ENCODE data around the gene GLYATL1. TPM values are rescaled to one million over a fixed set of nuclear protein-coding genes. Genes with fewer than 3 reads are reported as not detected.
"Not testable (repeated sequence)": the region's sequence is repeated elsewhere in the genome, so short reads cannot be mapped to it uniquely, and the experiment has no call there.

The GLYATL1 gene
- total RNA-seq, 1 experiment from 2014 or later = not detected

- no peak for DNase-seq (ENCODE audit: extremely low read depth, low read depth)
Measured at GRCh38 chr11:58992489-58992888, 53.2 kb downstream of the GLYATL1 start.

GRCh38 chr11:58994171-58994570 lies 54.9 kb downstream of the GLYATL1 start:
- DNase-seq (ENCODE audit: extremely low read depth, low read depth) = no peak

- no peak for DNase-seq (ENCODE audit: extremely low read depth, low read depth)
Measured at GRCh38 chr11:58998480-58999290, 59.4 kb downstream of the GLYATL1 start.

GRCh38 chr11:58999291-58999680 lies 60.0 kb downstream of the GLYATL1 start:
- no peak for DNase-seq (ENCODE audit: extremely low read depth, low read depth)

- DNase-seq (ENCODE audit: extremely low read depth, low read depth) = no peak
Measured at GRCh38 chr11:59000003-59000402, 60.7 kb downstream of the GLYATL1 start.

GRCh38 chr11:59002006-59002405 lies 62.7 kb downstream of the GLYATL1 start:
- not testable (repeated sequence) for DNase-seq (ENCODE audit: extremely low read depth, low read depth)

Other genes with a start within 250 kb of the GLYATL1 start
- not detected in 2 replicates for gene GLYAT, start 207.5 kb upstream of the GLYATL1 start, total RNA-seq (2014; rRNA removed; shearing (Covaris generic))
- not detected in 2 replicates for gene GLYATL2, start 94.8 kb upstream of the GLYATL1 start, total RNA-seq (2014; rRNA removed; shearing (Covaris generic))
- not detected in 2 replicates for gene GLYATL1B, start 146.8 kb downstream of the GLYATL1 start, total RNA-seq (2014; rRNA removed; shearing (Covaris generic))
- 2.6 and 3.7 TPM in 2 replicates for gene FAM111B, start 167.7 kb downstream of the GLYATL1 start, total RNA-seq (2014; rRNA removed; shearing (Covaris generic))
- 28.3 and 30.9 TPM in 2 replicates for gene FAM111A, start 203.4 kb downstream of the GLYATL1 start, total RNA-seq (2014; rRNA removed; shearing (Covaris generic))
- gene DTX4, start 232.6 kb downstream of the GLYATL1 start, total RNA-seq (2014; rRNA removed; shearing (Covaris generic)) = 0.25 and 0.38 TPM in 2 replicates